KMS-11 (cell line): ENCODE measurements around the gene RAB26.
"Not testable (repeated sequence)": the region's sequence is repeated elsewhere in the genome, so short reads cannot be mapped to it uniquely, and the experiment has no call there.

ENCODE experiments used
- H2AFZ ChIP-seq: fragments of 200-600 bp; sonication (generic); 2 replicates; pipeline ENCODE4 v1.6.1; 2016; ENCODE audit warnings: antibody characterized with exemption, mixed run types, low read depth
- H3K27ac ChIP-seq: fragments of 200-600 bp; sonication (generic); 2 replicates; pipeline ENCODE4 v1.6.1; 2016; ENCODE audit warnings: mild to moderate bottlenecking, mixed run types
- H3K27me3 ChIP-seq: fragments of 200-600 bp; sonication (generic); 2 replicates; pipeline ENCODE4 v1.6.1; 2017; ENCODE audit warnings: mild to moderate bottlenecking, low read depth, mixed run types, moderate library complexity; ENCODE audit not compliant: insufficient read depth
- H3K36me3 ChIP-seq: fragments of 200-600 bp; sonication (generic); 2 replicates; pipeline ENCODE4 v1.6.1; 2017; ENCODE audit warnings: mild to moderate bottlenecking, mixed run types; ENCODE audit not compliant: insufficient read depth
- H3K4me1 ChIP-seq: fragments of 200-600 bp; sonication (generic); 2 replicates; pipeline ENCODE4 v1.6.1; 2016; ENCODE audit warnings: mild to moderate bottlenecking, low read depth, mixed run types; ENCODE audit not compliant: poor library complexity, severe bottlenecking
- H3K4me2 ChIP-seq: fragments of 200-600 bp; sonication (generic); 2 replicates; pipeline ENCODE4 v1.7.0; 2016; ENCODE audit warnings: mild to moderate bottlenecking, mixed run types
- H3K4me3 ChIP-seq: fragments of 200-600 bp; sonication (generic); IDR thresholded peaks from 2 replicates; pipeline ENCODE4 v1.6.1; 2017; ENCODE audit warnings: low read depth, low read length, mixed read lengths; ENCODE audit not compliant: insufficient read depth
- H3K79me2 ChIP-seq: fragments of 200-600 bp; sonication (generic); 2 replicates; pipeline ENCODE4 v1.6.1; 2016; ENCODE audit warnings: low read depth, mixed run types; ENCODE audit not compliant: insufficient read depth
- H3K9ac ChIP-seq: fragments of 200-600 bp; sonication (generic); 2 replicates; pipeline ENCODE4 v1.6.1; 2016; ENCODE audit warnings: mild to moderate bottlenecking, mixed run types
- H4K20me1 ChIP-seq: fragments of 200-600 bp; sonication (generic); 2 replicates; pipeline ENCODE4 v1.6.1; 2016; ENCODE audit warnings: mild to moderate bottlenecking, mixed run types; ENCODE audit not compliant: insufficient read depth
- CTCF ChIP-seq: fragments of 200-600 bp; sonication (generic); conservative IDR thresholded peaks from 2 replicates; pipeline ENCODE4 v1.6.1; 2017; ENCODE audit warnings: low read depth, mild to moderate bottlenecking, antibody characterized with exemption, low read length, moderate library complexity, mixed read lengths

The RAB26 gene

GRCh38 chr16:2199095-2199494 lies 50.7 kb downstream of the RAB26 start:
- no peak for TF ChIP-seq CTCF
- Histone ChIP-seq H4K20me1 (no peaks in the 10 kb centered on the region), H3K4me2 (no peak overlapping the region), H3K4me3 (no peak overlapping the region), H3K4me1 (no peaks in the 10 kb centered on the region), H3K79me2 (no peaks in the 10 kb centered on the region), H3K27me3 (peaks cover 69% of the 10 kb centered on the region), H3K9ac (no peak overlapping the region), H3K36me3 (no peaks in the 10 kb centered on the region), H2AFZ (no peak overlapping the region), H3K27ac (no peak overlapping the region)

- H3K4me1 ChIP-seq, result peaks cover 4% of the 10 kb centered on the region
- no peak overlapping the region for H3K4me2 ChIP-seq
- TF ChIP-seq CTCF, result no peak
- no peak overlapping the region for H3K9ac ChIP-seq
- no peaks in the 10 kb centered on the region for H3K36me3 ChIP-seq
- no peaks in the 10 kb centered on the region for H4K20me1 ChIP-seq
- H2AFZ ChIP-seq, result no peak overlapping the region
- H3K27ac ChIP-seq, result no peak overlapping the region
- H3K27me3 ChIP-seq, result peaks cover 63% of the 10 kb centered on the region
- H3K4me3 ChIP-seq, result no peak overlapping the region
- H3K79me2 ChIP-seq, result no peaks in the 10 kb centered on the region
Measured at GRCh38 chr16:2199621-2200139, 51.3 kb downstream of the RAB26 start.

- Histone ChIP-seq H3K4me3 (no peak overlapping the region), H4K20me1 (no peaks in the 10 kb centered on the region), H3K79me2 (no peaks in the 10 kb centered on the region), H2AFZ (no peak overlapping the region), H3K9ac (no peak overlapping the region), H3K36me3 (no peaks in the 10 kb centered on the region), H3K4me1 (peaks cover 6% of the 10 kb centered on the region), H3K27ac (no peak overlapping the region), H3K4me2 (no peak overlapping the region), H3K27me3 (peaks cover 56% of the 10 kb centered on the region)
- no peak for TF ChIP-seq CTCF
Measured at GRCh38 chr16:2200313-2200712, 51.9 kb downstream of the RAB26 start.

GRCh38 chr16:2203119-2203688 lies 54.8 kb downstream of the RAB26 start:
- Histone ChIP-seq H3K27me3 (peaks cover 35% of the 10 kb centered on the region; the same call in 1 of the 2 replicates), H3K4me1 (peaks cover 15% of the 10 kb centered on the region)
- H3K36me3 ChIP-seq, H4K20me1 ChIP-seq, H2AFZ ChIP-seq, H3K79me2 ChIP-seq, H3K4me3 ChIP-seq, H3K27ac ChIP-seq, H3K4me2 ChIP-seq, H3K9ac ChIP-seq: not testable (repeated sequence)
